ENCODE results near the gene TFDP2.
A peak's percentile ranks its signal among the peaks of the same experiment; 100 is the strongest.

TFDP2 gene

GRCh38 chr3:141960731-141961130 lies 188.6 kb downstream of the TFDP2 start:
- no peak for DNase-seq (ENCODE audit: low spot score)

- peak; percentile 71 for DNase-seq (ENCODE audit: low spot score)
Observed at GRCh38 chr3:141959589-141960554, 189.5 kb downstream of the TFDP2 start.

GRCh38 chr3:141955175-141955574 lies 194.2 kb downstream of the TFDP2 start:
- DNase-seq (ENCODE audit: low spot score): peak; percentile 66

GRCh38 chr3:141952611-141953010 lies 196.7 kb downstream of the TFDP2 start:
- no peak for DNase-seq (ENCODE audit: low spot score)

- no peak for DNase-seq (ENCODE audit: low spot score)
Observed at GRCh38 chr3:141950572-141951493, 198.5 kb downstream of the TFDP2 start.

GRCh38 chr3:141949972-141950371 lies 199.4 kb downstream of the TFDP2 start:
- DNase-seq (ENCODE audit: low spot score): no peak

- DNase-seq (ENCODE audit: low spot score): no peak
Observed at GRCh38 chr3:141949399-141949798, 199.9 kb downstream of the TFDP2 start.

- DNase-seq (ENCODE audit: low spot score): no peak
Observed at GRCh38 chr3:141945726-141946485, 203.4 kb downstream of the TFDP2 start.

GRCh38 chr3:141942006-141942405 lies 207.3 kb downstream of the TFDP2 start:
- DNase-seq (ENCODE audit: low spot score): no peak

- DNase-seq (ENCODE audit: low spot score): no peak
Observed at GRCh38 chr3:141941093-141941492, 208.3 kb downstream of the TFDP2 start.

GRCh38 chr3:141940194-141940776 lies 209.1 kb downstream of the TFDP2 start:
- peak; percentile 78 for DNase-seq (ENCODE audit: low spot score)

GRCh38 chr3:141939759-141940158 lies 209.6 kb downstream of the TFDP2 start:
- DNase-seq (ENCODE audit: low spot score): no peak

GRCh38 chr3:141938011-141938500 lies 211.3 kb downstream of the TFDP2 start:
- DNase-seq (ENCODE audit: low spot score): no peak

- no peak for DNase-seq (ENCODE audit: low spot score)
Observed at GRCh38 chr3:141934354-141934753, 215.0 kb downstream of the TFDP2 start.

- DNase-seq (ENCODE audit: low spot score): no peak
Observed at GRCh38 chr3:141933421-141934300, 215.7 kb downstream of the TFDP2 start.

- no peak for DNase-seq (ENCODE audit: low spot score)
Observed at GRCh38 chr3:141930801-141931200, 218.5 kb downstream of the TFDP2 start.

- no peak for DNase-seq (ENCODE audit: low spot score)
Observed at GRCh38 chr3:141929341-141929995, 219.9 kb downstream of the TFDP2 start.

GRCh38 chr3:141928631-141929270 lies 220.6 kb downstream of the TFDP2 start:
- no peak for DNase-seq (ENCODE audit: low spot score)

- no peak for DNase-seq (ENCODE audit: low spot score)
Observed at GRCh38 chr3:141926929-141927328, 222.4 kb downstream of the TFDP2 start.

Data from COLO829 (cell line).